OCI-LY1 (cell line): ENCODE measurements around the gene MAGEC3.

Experiments
- CTCF ChIP-seq: fragments of 200-600 bp; sonication (generic), shearing (Covaris generic); IDR thresholded peaks from 2 replicates; pipeline ENCODE4 v1.5.1; 2017; ENCODE audit warnings: mild to moderate bottlenecking, antibody characterized with exemption, low read length, moderate library complexity, mixed read lengths
- EZH2 ChIP-seq: fragments of 200-600 bp; sonication (generic), shearing (Covaris generic); IDR thresholded peaks from 2 replicates; pipeline ENCODE4 v1.8.0; 2017; ENCODE audit warnings: borderline replicate concordance, mixed run types, mild to moderate bottlenecking, antibody characterized with exemption, low read length, moderate library complexity, mixed read lengths

- TF ChIP-seq CTCF (no peak), EZH2 (no peak)
Measured at GRCh38 chrX:141832247-141832646, 5.9 kb upstream of the MAGEC3 start.
